ENCODE data around the gene G6PC2. TPM values are rescaled to one million over a fixed set of nuclear protein-coding genes. Genes with fewer than 3 reads are reported as not detected.
"Not testable (repeated sequence)": the region's sequence is repeated elsewhere in the genome, so short reads cannot be mapped to it uniquely, and the experiment has no call there.

The G6PC2 gene
- total RNA-seq, 1 donor from 2014 or later, result not detected

DNA sequence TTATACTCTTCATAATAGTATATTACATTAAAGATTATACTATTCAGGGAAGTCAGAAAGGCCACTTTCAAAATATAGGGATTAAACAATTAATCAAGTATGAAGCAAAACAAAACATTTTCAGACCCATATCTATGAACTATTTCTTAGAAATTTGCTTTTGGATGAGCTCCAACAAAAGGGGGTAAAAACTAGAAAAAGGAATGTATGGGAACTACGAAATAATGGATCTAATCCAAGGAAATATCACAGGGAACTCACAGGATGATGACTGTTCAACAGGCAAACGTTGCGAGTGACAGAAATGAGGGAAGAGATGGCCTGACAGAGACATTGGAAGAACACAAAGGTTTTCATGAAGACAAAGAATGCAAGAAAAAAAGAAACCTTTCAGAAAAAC lies 27.9 kb downstream of the G6PC2 start:
- no peak for ATAC-seq
- H3K4me1 ChIP-seq, result no peaks in the 10 kb centered on the region
- intact Hi-C loops (cut with DNase I), result loop anchor here (10.0 kb wide), 2 partner anchors 154 to 584 kb away; no protein-coding TSS in a partner anchor

DNA sequence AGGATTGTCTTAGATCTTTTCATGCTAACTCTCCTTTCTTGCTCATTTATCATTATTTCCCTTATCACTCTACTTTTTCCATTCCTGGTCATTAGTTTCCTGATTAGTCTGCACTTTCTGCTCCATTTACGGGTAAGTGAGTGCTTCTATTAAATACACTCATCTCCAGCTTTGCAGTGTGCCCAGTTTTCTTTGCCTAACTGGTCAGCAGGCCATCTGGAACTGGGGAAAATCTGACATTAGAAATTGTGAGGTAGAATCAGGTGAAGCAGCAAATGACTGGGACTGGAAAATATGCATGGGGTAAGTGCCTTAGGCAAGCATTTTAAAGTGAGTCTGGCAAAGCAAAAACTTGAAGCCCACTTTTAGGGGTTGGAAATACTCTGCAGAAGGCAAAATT lies 29.2 kb downstream of the G6PC2 start:
- Histone ChIP-seq H3K9me3 (no peaks in the 10 kb centered on the region), H3K4me1 (no peaks in the 10 kb centered on the region), H3K36me3 (no peaks in the 10 kb centered on the region), H3K4me3 (no peak overlapping the region), H3K27ac (no peak overlapping the region), H3K27me3 (ENCODE audit: low read depth) (no peaks in the 10 kb centered on the region)
- TF ChIP-seq, protein P1, sequence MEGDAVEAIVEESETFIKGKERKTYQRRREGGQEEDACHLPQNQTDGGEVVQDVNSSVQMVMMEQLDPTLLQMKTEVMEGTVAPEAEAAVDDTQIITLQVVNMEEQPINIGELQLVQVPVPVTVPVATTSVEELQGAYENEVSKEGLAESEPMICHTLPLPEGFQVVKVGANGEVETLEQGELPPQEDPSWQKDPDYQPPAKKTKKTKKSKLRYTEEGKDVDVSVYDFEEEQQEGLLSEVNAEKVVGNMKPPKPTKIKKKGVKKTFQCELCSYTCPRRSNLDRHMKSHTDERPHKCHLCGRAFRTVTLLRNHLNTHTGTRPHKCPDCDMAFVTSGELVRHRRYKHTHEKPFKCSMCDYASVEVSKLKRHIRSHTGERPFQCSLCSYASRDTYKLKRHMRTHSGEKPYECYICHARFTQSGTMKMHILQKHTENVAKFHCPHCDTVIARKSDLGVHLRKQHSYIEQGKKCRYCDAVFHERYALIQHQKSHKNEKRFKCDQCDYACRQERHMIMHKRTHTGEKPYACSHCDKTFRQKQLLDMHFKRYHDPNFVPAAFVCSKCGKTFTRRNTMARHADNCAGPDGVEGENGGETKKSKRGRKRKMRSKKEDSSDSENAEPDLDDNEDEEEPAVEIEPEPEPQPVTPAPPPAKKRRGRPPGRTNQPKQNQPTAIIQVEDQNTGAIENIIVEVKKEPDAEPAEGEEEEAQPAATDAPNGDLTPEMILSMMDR (IDR thresholded peaks at IDR 0.05), result no peak
- DNase-seq, result no peak
- ATAC-seq, result no peak
- intact Hi-C loops (cut with DNase I), result no loop called here

More for the DNA sequence above, 27.9 kb downstream of the G6PC2 start:
- DNase-seq, result no peak
- H3K9me3 ChIP-seq, result no peaks in the 10 kb centered on the region
- no peak overlapping the region for H3K4me3 ChIP-seq
- no peaks in the 10 kb centered on the region for H3K36me3 ChIP-seq
- no peaks in the 10 kb centered on the region for H3K27me3 ChIP-seq (ENCODE audit: low read depth)
- TF ChIP-seq, protein P1 (IDR thresholded peaks at IDR 0.05), result no peak
- H3K27ac ChIP-seq, result no peak overlapping the region

DNA sequence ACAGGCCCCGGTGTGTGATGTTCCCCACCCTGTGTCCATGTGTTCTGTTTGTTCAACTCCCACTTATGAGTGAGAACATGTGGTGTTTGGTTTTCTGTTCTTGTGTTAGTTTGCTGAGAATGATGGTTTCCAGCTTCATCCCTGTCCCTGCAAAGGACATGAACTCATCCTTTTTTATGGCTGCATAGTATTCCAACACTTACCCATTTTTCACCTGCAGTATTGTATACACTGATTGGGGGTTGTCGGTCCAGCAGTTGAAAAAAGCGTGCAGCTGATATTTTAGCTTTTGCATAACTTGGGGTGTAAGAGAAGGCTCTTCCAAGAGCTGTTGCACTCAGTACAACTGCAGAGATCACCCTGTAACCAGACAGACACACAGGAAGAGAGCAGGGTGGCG lies 31.1 kb downstream of the G6PC2 start:
- H3K4me3 ChIP-seq; intact Hi-C loops (cut with DNase I); H3K4me1 ChIP-seq; DNase-seq; H3K27ac ChIP-seq; H3K27me3 ChIP-seq (ENCODE audit: low read depth); H3K36me3 ChIP-seq; ATAC-seq; H3K9me3 ChIP-seq: not testable (repeated sequence)

DNA sequence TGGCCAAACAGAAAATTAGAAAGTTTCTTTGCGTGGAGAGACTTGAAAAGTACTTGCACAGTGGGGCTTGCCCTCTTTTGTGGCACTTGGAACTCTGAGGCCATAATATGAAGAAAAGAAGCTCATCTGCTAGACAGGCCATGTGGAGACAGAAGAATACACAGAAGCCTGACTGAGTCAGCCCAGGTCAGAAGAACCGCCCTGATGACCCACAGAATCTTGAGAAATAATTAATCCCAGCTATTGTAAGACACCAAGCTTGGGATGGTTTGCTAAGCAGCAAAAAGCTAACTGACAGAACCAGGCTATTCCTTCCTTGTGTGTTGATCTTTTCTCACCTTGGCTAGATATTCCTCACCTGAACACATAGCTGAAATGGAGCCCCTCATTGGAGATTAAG lies 33.7 kb downstream of the G6PC2 start:
- Histone ChIP-seq H3K27me3 (ENCODE audit: low read depth) (no peaks in the 10 kb centered on the region), H3K36me3 (no peaks in the 10 kb centered on the region), H3K9me3 (no peaks in the 10 kb centered on the region), H3K4me1 (no peaks in the 10 kb centered on the region), H3K4me3 (no peak overlapping the region), H3K27ac (no peak overlapping the region)
- DNase-seq, result no peak
- intact Hi-C loops (cut with DNase I), result no loop called here
- ATAC-seq, result no peak
- TF ChIP-seq, protein P1 (IDR thresholded peaks at IDR 0.05), result no peak

DNA sequence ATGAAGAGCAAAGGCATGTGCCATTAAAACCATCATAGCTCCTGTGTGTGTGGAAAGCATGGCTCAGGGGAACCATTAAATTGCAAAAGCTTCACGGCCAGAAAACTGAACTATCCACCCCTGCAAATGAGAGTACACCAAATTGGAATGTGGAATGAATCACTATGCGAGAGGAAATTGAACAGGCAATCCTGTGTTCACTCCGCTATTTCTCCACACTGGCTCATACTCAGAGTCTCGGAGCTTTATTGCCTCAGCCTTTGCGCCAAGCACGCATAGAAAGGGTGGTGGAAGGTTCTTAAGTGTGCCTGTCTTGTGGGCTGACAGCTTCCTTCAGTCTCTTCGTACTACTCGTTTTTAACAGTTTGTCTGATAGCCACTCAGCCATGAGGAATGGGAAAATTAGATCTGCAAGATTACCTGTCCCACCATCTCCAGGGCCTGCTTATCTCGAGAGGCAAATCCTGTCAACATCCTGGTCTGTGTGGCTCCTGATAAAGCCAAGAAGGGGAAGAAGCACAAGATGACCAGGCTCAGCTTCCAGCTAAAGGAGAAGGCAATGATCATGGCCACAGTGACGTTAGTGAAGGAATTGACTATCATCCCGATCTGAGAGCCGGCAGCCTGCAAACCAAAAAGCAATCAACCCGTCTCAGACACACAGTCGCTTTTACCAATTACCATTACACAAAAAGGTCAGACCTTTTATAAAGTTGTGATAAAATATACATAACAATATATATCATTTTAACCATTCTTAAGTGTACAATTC lies 34.9 kb downstream of the G6PC2 start:
- Histone ChIP-seq H3K4me1 (no peaks in the 10 kb centered on the region), H3K36me3 (no peaks in the 10 kb centered on the region), H3K27ac (no peak overlapping the region), H3K9me3 (no peaks in the 10 kb centered on the region), H3K4me3 (no peak overlapping the region), H3K27me3 (ENCODE audit: low read depth) (no peaks in the 10 kb centered on the region)
- DNase-seq, result no peak
- no peak for ATAC-seq
- TF ChIP-seq, protein P1 (IDR thresholded peaks at IDR 0.05), result no peak
- intact Hi-C loops (cut with DNase I), result no loop called here

DNA sequence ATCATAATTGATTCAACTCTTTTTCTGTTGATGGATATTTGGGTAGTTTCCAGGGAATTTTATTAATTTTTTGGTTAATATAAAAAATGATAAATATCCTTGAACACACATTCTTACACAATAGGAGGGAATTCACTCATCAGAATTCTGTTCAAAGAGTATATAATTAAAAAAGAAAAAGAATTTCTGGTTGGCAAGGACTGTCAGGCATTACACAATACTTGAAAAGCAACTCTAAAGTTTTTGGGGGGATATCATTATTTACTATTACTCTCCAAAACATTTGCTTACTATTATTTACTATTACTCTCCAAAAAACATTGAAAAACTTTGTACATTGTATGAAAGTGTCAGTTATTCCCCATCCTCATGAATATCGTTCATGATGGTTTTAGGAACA lies 38.0 kb downstream of the G6PC2 start:
- no peak for ATAC-seq
- Histone ChIP-seq H3K4me1 (no peaks in the 10 kb centered on the region), H3K27me3 (ENCODE audit: low read depth) (no peaks in the 10 kb centered on the region), H3K27ac (no peak overlapping the region), H3K4me3 (no peak overlapping the region), H3K36me3 (no peaks in the 10 kb centered on the region), H3K9me3 (no peaks in the 10 kb centered on the region)
- TF ChIP-seq, protein P1 (IDR thresholded peaks at IDR 0.05), result no peak
- no peak for DNase-seq
- intact Hi-C loops (cut with DNase I), result no loop called here
